Coronary artery (tissue), 2 donors: ENCODE results near the gene TLR10.
A peak's percentile ranks its signal among the peaks of the same experiment; 100 is the strongest.

Source experiments
- DNase-seq: peaks from one replicate; pipeline ENCODE4 v3.0.0-alpha.2; 2017; ENCODE audit warnings: low spot score
- H3K27ac ChIP-seq, 2 donors: fragments of 200-600 bp; sonication (generic); one replicate each; pipeline ENCODE4 v1.5.1; 2016 to 2019
- H3K4me3 ChIP-seq: fragments of 200-600 bp; sonication (generic); 2 replicates; pipeline ENCODE4 v1.5.1; 2016; ENCODE audit warnings: mild to moderate bottlenecking, moderate library complexity
- TF ChIP-seq, protein P1 (sequence below): fragments of 200-600 bp; sonication (generic); IDR thresholded peaks from one replicate; pipeline ENCODE4 v1.5.1; 2019; ENCODE audit warnings: antibody characterized with exemption

Gene TLR10

DNA sequence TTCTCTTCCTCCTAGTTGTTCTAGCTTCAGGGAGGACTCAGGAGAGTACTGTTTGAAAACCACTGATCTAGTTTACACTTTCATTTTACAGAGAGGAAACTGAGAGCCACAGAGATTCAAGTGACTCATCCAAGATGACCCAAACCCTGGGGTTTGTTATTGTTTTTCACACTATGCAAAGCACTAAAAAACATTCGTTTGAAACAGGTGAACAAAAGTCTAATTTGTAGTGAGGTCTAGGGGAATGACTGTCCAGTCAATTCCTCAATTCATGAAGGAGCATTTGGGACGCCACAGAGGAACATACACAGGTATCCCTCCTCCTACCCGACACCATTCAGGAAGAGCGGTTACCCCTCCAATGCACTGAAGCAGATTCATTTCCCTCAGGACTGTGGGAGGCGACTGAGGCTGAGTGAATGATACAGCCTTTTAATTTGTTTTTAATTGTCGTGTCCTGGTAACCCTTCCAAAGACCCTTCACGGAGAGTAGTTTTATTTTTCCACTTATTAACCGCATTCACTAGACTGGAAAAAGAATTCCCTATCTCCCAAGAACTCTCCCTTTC is 30.3 kb downstream of the TLR10 start:
- H3K27ac ChIP-seq = peak overlapping the region in 1 of 2 donors; percentile 89
- no peak for DNase-seq
- peak overlapping the region; percentile 57 for H3K4me3 ChIP-seq
- TF ChIP-seq, protein P1, sequence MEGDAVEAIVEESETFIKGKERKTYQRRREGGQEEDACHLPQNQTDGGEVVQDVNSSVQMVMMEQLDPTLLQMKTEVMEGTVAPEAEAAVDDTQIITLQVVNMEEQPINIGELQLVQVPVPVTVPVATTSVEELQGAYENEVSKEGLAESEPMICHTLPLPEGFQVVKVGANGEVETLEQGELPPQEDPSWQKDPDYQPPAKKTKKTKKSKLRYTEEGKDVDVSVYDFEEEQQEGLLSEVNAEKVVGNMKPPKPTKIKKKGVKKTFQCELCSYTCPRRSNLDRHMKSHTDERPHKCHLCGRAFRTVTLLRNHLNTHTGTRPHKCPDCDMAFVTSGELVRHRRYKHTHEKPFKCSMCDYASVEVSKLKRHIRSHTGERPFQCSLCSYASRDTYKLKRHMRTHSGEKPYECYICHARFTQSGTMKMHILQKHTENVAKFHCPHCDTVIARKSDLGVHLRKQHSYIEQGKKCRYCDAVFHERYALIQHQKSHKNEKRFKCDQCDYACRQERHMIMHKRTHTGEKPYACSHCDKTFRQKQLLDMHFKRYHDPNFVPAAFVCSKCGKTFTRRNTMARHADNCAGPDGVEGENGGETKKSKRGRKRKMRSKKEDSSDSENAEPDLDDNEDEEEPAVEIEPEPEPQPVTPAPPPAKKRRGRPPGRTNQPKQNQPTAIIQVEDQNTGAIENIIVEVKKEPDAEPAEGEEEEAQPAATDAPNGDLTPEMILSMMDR = no peak

DNA sequence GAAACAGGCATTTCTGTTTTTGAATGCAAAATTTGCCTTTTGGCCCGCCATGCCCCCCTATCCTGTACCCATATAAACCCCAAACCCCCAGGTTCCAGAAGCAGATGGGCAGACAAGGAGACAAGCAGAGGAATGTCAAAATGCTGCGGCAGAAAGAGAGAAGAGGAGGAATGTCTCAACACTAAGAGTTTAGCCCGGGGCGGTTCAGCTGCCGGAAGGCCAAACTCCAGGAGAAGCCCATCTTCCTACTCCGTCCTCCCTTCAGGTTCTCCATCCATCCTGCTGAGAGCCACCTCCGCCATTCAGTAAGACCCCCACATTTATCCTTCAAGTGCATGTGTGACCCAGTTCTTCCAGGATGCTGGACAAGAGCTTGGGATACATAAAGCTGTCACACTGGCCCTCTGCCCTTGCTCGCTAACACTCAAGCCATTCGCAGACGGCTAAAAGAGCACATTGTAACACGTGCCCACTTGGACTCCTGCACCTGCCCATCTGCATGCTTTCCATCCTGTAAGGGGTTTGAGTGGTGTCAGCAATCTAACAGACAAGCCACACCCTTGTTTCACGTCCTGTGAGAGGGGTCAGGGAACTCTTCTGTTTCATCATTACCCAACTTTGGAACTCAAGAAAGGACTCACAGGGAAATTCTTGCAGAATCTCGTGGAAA is 31.3 kb downstream of the TLR10 start:
- H3K4me3 ChIP-seq = no peak overlapping the region
- H3K27ac ChIP-seq = peak overlapping the region; percentile 13 to 89
- TF ChIP-seq, protein P1 = no peak
- no peak for DNase-seq

DNA sequence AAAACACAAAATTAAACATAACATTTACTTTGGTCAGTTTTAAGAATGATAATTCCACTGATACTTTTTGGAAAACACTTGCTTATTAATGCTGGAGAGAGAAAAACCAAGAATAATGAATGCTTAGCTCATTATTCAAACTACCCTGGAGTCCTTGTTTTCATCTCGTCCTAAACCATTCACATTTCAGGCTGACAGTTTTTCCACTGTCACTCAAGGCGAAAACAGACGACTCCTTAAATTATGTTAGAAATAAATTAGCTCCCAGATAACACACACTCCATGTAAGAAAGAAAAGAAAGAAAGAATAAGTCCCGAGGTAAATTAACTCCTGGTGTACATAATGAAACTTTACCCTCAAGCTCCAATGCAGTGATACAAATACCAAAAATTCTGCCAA is 33.5 kb downstream of the TLR10 start:
- Histone ChIP-seq H3K4me3 (no peak overlapping the region), H3K27ac (no peak overlapping the region)
- DNase-seq = no peak
- TF ChIP-seq, protein P1 = no peak

DNA sequence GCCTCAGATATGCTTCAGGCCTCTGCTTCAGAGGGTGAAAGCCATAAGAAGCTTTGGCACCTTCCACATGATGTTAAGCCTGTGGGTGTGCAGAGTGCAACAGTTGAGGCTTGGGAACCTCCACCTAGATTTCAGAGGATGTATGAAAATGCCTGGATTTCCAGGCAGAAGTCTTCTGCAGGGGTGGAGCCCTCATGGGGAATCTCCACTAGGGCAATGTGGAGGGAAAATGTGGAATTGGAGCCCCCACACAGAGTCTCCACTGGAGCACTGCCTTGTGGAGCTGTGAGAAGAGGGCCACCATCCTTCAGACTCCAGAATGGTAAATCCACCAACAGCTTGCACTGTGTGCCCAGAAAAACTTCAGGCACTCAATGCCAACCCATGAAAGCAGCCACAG is 35.2 kb downstream of the TLR10 start:
- Histone ChIP-seq H3K27ac (no peak overlapping the region), H3K4me3 (no peak overlapping the region)
- TF ChIP-seq, protein P1 = no peak
- DNase-seq = no peak

DNA sequence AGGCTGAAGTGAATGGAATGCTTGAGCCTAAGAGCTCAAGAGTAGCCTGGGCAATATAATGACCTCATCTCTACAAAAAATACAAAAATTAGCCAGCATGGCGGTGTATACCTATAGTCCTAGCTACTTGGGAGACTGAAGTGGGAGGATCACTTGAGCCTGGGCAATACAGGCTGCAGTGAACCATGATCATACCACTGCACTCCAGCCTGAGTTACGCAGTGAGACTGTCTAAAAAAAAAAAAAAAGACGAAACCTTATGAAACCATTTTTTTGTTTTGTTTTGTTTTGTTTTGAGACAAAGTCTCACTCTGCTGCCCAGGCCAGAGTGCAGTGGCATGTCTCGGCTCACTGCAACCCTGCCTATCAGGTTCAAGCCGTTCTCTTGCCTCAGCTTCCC is 36.9 kb downstream of the TLR10 start:
- TF ChIP-seq, protein P1 = no peak
- Histone ChIP-seq H3K27ac (no peak overlapping the region), H3K4me3 (no peak overlapping the region)
- no peak for DNase-seq

DNA sequence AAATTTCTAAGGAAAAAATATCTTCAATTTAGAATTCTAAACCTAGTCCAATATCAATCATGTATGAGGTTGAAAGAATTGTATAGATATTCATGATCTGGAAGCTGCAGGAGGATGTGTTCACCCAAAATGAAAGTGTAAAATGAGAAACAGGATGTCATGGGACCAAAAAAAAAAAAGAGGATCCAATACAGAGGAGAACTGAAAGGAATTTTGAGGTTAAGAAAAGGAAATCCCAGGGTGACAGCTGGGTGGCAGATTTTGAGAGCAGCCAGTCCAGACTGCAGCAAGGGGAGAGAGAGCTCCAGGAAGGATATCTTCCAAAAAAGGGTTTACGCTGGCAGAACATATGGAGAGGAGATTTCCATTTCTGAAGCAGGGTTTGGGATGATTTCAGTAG is 38.9 kb downstream of the TLR10 start:
- H3K4me3 ChIP-seq = no peak overlapping the region
- no peak for DNase-seq
- peak overlapping the region in 1 of 2 donors; percentile 37 for H3K27ac ChIP-seq
- TF ChIP-seq, protein P1 = no peak

DNA sequence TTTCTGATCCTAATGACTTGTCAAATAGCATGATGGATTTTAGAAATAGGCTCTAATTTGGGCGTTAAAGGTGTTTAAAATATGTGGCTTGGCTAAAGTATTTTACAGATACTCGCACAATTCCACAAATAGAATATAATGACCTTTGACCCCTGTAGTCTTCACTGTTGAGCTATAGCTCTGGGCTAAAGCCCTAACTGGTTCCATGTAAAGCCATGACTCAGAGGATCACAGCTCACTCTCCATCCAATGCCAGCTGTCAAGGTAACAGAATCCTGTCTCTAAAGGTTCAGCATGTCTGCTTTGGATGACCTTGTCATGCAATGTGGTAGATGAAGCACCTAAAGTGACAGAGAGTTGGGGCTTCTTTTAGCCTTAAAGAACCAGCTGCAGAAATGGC is 42.5 kb downstream of the TLR10 start:
- TF ChIP-seq, protein P1 = no peak
- Histone ChIP-seq H3K27ac (no peak overlapping the region), H3K4me3 (no peak overlapping the region)
- DNase-seq = no peak
